Colon (tissue), 2 donors: ENCODE data around the gene DOLK.

Source experiments
- FAIRE-seq: peaks from 2 replicates; lab custom pipeline; 2012; peaks lifted over from hg19 to GRCh38; lab: Jason Lieb, UNC
- donor health status: control.
- donor health status: control.

The DOLK gene

GRCh38 chr9:128929560-128929959, 17.8 kb downstream of the DOLK start:
- FAIRE-seq = no peak

GRCh38 chr9:128928624-128929023, 18.8 kb downstream of the DOLK start:
- no peak for FAIRE-seq

GRCh38 chr9:128927731-128928411, 19.5 kb downstream of the DOLK start:
- FAIRE-seq = no peak

- no peak for FAIRE-seq
Observed at GRCh38 chr9:128923493-128923883, 23.9 kb downstream of the DOLK start.

GRCh38 chr9:128921881-128922763, 25.3 kb downstream of the DOLK start:
- no peak for FAIRE-seq

- FAIRE-seq = no peak
Observed at GRCh38 chr9:128920381-128921058, 26.9 kb downstream of the DOLK start, which contains the start of gene PHYHD1. TSS of gene PHYHD1 (plus strand) at chr9:128920982. CDS start at chr9:128922324, 1,342 bp downstream.

- no peak for FAIRE-seq
Observed at GRCh38 chr9:128919402-128920089, 27.9 kb downstream of the DOLK start.

GRCh38 chr9:128918921-128919320, 28.5 kb downstream of the DOLK start:
- no peak for FAIRE-seq

- FAIRE-seq = no peak
Observed at GRCh38 chr9:128917151-128917849, 30.1 kb downstream of the DOLK start.

GRCh38 chr9:128916745-128917144, 30.7 kb downstream of the DOLK start:
- no peak for FAIRE-seq

GRCh38 chr9:128916204-128916603, 31.2 kb downstream of the DOLK start:
- no peak for FAIRE-seq

GRCh38 chr9:128913995-128914772, 33.2 kb downstream of the DOLK start:
- FAIRE-seq = no peak

- no peak for FAIRE-seq
Observed at GRCh38 chr9:128913048-128913900, 34.1 kb downstream of the DOLK start.

GRCh38 chr9:128912270-128912853, 35.0 kb downstream of the DOLK start:
- FAIRE-seq = no peak

GRCh38 chr9:128911529-128912035, 35.8 kb downstream of the DOLK start:
- FAIRE-seq = no peak

- no peak for FAIRE-seq
Observed at GRCh38 chr9:128910906-128911305, 36.5 kb downstream of the DOLK start.

- FAIRE-seq = no peak
Observed at GRCh38 chr9:128909859-128910258, 37.5 kb downstream of the DOLK start.

GRCh38 chr9:128908372-128908771, 39.0 kb downstream of the DOLK start:
- FAIRE-seq = no peak

- no peak for FAIRE-seq
Observed at GRCh38 chr9:128906741-128907140, 40.7 kb downstream of the DOLK start.
